Measurements from ENCODE around the gene MZT2A.
"Not testable (repeated sequence)": the region's sequence is repeated elsewhere in the genome, so short reads cannot be mapped to it uniquely, and the experiment has no call there.

MZT2A gene

GRCh38 chr2:131519871-131520470, 27.8 kb upstream of the MZT2A start:
- DNase-seq = not testable (repeated sequence)

DNA sequence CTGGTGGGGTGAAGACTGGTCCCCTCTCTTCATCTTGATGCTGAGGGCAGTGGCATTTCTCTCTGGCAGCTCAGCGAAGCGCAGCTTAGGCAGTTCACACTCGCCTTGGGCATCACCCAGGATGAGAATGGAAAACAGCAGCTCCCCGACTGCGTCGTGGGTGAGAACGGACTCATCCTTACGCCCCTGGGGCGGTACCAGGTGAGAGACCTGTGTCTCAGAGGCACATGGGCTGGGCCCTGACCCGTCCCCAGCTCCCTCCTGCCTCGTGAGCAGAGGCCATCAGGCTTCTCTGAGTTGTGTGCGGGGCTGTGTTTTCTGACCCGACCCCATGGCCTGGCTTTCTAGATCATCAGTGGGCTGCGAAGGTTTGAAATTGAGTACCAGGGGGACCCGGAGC, 27.3 kb upstream of the MZT2A start:
- no peak for DNase-seq

- not testable (repeated sequence) for DNase-seq
Observed at GRCh38 chr2:131518531-131518930, 26.3 kb upstream of the MZT2A start.

GRCh38 chr2:131517856-131518255, 25.7 kb upstream of the MZT2A start:
- not testable (repeated sequence) for DNase-seq

GRCh38 chr2:131517106-131517831, 25.1 kb upstream of the MZT2A start:
- no peak for DNase-seq

- DNase-seq = not testable (repeated sequence)
Observed at GRCh38 chr2:131516621-131517020, 24.4 kb upstream of the MZT2A start.

DNA sequence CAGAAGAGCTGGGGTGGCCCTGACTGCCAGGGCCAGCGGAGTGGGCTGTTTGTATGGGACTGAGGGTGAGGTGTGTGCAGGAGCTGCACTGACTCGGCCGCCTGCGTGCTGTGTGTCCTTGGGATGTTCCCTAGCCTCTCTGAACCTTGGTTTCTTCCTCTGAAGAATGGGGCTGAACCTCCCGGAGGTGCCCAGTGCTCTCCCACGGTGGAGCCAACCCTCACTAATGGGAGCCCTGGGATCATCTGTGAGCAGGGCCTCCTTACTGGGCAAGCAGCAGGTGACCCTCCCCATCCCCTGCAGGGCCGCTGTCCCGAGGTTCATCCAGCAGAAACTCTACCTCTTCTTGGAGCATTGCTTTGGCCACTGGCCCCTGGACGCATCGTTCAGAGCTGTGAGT, 23.8 kb upstream of the MZT2A start:
- no peak for DNase-seq

- not testable (repeated sequence) for DNase-seq
Observed at GRCh38 chr2:131515235-131515634, 23.0 kb upstream of the MZT2A start.

DNA sequence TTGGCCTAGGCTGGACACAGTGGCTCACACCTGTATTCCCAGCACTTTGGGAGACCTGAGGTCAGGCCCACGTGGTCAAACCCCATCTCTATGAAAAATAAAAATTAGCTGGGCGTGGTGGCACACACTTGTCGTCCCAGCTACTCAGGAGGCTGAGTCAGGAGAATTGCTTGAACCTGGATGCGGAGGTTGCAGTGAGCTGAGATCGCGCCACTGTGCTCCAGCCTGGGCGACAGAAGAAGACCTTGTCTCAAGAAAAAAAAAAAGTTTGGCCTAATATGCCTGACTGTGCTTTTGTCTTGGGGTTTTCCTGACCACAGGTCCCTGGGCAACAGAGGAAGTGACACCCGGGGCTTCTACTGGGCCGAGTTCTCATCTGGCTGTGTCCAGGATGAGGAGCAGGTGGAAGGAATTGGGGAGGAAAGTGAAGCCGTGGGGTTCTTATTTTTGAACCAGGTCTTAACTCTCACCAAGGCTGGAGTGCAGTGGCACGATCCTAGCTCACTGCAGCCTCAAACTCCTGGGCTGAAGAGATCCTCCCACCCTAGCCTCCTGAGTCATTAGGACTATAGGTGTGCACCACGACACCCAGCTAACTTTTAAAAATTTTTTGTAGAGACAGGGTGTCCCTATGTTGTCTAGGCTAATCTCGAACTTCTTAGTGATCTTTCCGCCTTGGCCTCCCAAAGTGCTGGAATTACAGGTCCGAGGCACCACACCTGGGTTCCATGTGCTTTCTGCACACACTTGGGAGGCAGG, 22.4 kb upstream of the MZT2A start:
- DNase-seq = not testable (repeated sequence)

DNA sequence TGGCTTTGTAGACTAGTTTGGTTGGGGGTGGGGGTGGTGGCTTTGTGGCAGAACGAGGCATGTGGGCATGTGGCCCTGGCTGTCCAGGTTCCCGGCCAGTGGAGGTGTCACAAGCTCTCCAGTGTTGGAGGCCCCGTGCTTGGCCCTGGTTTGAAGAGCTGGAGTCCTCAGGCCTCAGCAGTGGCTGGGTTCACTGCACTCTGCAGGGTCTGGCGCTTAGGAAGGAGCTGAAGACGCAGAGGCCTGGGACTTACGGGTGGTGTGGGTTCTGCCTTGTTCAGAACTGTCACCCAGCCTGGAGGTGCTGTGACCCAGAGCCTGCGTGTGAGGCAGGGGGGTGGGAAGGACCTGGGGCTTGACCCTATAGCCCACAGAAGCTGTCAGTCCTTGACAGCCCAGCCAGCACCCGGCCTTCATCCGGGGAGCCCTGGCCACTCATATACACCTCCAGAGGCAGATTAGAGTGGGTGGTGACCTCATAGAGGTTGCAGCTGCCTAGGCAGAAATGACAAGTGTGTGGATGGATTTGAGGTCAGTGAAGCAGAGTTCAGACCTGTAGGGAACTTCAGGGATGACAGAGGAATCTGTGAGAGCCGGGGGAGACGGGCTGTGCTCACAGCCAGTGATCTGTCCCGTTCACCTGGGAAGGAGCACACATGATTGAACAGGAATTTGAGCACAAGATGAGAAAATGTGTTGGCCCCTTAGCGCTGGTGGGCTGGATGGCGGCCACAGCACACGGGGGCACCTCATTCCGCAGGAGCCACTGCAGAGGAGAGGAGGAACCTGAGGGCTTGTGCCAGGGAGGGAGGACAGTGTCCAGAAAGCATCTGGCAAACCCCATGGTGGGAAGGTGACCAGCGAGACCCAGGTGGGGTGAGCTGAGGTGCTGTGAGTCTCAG, 20.0 kb upstream of the MZT2A start:
- not testable (repeated sequence) for DNase-seq

DNA sequence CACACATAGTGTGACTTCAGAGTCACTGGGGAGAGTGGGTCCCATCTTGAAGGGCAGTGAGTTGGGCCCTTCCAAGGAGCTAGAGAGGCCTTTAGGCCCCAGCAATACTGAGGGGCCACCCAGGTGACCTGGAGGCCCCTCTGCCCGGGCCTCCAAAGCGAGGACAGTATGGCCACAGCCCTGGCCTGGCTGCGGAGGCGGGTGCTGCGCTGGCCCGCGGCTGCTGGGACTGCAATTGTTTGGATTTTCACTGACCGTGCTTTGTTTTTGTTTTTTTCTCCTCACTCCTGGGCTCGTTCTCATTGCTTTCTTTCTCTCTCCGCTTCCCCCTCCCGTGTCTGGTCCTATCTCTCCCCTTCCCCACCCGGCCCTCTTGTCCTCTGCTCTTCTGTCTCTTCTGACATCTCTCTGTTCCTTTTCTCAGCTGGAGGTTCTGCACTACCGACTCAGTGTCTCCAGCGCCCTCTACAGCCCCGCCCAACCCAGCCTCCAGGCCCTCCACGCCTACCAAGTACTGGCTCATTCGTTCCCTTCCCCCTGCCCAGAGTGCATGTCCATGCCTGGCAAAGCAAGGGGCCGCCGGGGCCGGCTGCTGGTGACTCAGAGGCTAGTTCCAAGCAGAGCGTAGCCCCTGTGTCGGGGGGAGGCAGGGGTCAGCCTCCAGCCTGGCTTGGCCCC, 19.2 kb upstream of the MZT2A start:
- not testable (repeated sequence) for DNase-seq

DNA sequence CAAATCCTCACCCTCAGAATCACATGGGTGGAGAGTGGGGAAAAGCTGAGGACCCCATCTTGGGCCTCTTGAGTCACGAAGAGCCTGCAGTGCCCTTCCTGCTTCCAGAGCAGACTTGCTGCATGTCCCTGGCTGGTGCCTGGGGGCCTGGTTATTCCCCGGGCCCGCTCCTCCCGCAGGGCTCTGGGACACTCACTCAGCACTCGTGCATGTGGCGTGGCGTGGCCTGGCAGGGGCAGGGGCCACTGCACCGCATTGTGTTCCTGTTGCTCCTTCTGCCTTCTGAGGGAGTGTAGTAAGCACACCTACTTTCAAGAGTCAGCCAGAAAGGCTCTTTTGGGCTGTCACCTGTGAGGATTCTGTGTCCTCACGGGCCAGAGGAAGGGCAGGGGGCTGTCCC, 17.4 kb upstream of the MZT2A start:
- no peak for DNase-seq

GRCh38 chr2:131504082-131504750, 12.0 kb upstream of the MZT2A start:
- not testable (repeated sequence) for DNase-seq

DNA sequence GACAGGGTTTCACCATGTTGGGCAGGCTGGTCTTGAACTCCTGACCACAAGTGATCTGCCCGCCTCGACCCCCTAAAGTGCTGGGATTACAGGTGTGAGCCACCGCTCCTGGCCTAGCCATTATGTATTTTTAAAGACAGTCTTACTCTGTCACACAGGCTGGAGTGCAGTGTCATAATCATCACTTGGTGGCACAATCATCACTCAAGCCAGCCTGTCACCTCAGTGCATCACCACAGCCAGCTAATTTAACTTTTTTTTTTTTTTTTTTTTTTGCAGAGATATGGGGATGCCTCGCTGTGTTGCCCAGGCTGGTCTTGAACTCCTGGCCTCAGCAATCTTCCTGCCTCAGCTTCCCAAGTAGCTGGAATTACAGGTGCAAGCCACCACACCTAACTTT, 11.4 kb upstream of the MZT2A start:
- DNase-seq = not testable (repeated sequence)

- not testable (repeated sequence) for DNase-seq
Observed at GRCh38 chr2:131498321-131498973, 6.2 kb upstream of the MZT2A start.

GRCh38 chr2:131495506-131495905, 3.3 kb upstream of the MZT2A start:
- DNase-seq = not testable (repeated sequence)

DNA sequence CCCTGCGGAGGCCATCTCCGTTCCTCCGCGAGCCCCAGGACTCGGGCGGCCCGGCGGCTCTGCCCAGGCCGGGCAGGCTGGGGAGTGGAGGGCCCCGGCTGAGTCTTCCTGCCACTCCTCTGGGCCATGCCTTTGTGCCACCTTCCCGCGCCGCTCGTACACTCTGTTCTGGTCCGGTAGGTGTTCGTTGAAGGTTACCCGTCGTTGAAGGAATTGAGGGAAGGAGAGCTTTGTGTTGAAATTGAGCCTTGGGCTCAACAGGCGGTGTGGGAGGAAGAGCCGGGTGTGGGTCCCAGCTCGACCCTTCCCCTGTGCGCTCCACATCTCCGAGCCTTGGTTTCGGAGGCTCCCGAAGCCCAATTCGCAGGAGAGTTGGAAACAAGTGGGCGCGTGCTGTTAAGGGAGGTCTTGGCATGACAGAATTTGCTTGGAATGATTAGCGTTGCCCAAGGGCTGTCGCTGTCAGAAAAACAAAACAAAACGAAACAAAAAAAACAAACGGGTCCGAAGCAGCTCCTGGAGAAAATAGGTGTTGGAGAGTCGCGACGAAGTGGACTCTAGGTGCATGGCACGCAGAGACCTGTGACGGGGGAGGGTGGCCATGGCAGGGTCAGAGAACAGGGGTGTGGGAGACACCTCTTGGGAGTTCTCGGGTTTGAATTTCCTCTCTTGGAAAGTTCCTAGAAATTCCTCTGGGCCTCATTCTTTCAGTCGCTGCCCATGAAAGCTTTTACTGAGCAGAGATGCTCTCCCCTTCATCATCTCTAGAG, 1.2 kb upstream of the MZT2A start:
- DNase-seq = no peak

GRCh38 chr2:131492418-131493198, 411 bp upstream of the MZT2A start:
- DNase-seq = peak; percentile 80 to 89

DNA sequence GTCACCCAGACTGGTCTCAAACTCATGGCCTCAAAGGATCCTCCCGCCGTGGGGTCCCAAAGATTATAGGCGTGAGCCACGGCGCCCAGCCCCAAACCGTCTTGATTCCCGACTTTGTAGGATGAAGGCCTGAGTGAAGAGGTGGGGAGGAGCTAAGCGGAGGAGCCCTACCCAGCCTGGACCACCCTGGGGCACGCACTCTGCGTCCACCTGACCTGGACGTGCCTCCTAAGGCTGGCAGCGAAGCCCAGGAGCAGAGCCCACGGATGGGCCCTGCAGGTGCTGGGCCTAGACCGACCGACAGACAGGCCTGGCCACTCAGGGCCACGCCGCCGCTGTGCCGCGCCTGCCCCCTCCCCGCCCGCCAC, 744 bp downstream of the MZT2A start:
- DNase-seq = not testable (repeated sequence)
